Choroid plexus epithelial cell (primary cell): ENCODE measurements around the gene SMC6.

Experiments used
- DNase-seq: peaks from one replicate; pipeline ENCODE4 v3.0.0-alpha.2; 2010; ENCODE audit warnings: low read depth
- H3K4me3 ChIP-seq: 2 replicates; pipeline ENCODE4 v1.5.1; 2011; ENCODE audit warnings: low read depth, mild to moderate bottlenecking, control low read depth, low read length, moderate library complexity
- TF ChIP-seq, protein P1 (sequence below): conservative IDR thresholded peaks from 2 replicates; pipeline ENCODE4 v1.5.1; 2011; ENCODE audit warnings: low read depth, mild to moderate bottlenecking, control low read depth, inconsistent platforms, low read length, moderate library complexity

Gene SMC6

DNA sequence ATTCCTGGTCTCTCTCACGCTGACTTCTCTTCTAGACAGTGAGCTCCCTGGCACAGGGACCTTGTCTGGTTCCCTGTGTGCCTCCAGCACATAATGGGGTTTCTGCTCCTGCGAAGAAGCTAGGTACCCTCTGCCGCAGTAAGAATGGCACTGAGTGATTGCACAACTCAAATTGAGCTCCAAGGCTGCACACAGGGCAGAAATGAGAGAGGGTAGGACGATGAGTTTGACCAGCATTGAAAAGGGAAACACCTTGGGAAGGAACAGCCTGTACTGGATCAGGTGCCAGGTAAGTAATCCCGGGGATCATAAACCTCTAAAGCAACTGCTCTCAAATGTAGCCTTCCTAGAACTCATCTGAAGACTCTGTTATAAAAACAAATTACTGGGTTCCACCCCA, 41.7 kb upstream of the SMC6 start:
- TF ChIP-seq, protein P1, sequence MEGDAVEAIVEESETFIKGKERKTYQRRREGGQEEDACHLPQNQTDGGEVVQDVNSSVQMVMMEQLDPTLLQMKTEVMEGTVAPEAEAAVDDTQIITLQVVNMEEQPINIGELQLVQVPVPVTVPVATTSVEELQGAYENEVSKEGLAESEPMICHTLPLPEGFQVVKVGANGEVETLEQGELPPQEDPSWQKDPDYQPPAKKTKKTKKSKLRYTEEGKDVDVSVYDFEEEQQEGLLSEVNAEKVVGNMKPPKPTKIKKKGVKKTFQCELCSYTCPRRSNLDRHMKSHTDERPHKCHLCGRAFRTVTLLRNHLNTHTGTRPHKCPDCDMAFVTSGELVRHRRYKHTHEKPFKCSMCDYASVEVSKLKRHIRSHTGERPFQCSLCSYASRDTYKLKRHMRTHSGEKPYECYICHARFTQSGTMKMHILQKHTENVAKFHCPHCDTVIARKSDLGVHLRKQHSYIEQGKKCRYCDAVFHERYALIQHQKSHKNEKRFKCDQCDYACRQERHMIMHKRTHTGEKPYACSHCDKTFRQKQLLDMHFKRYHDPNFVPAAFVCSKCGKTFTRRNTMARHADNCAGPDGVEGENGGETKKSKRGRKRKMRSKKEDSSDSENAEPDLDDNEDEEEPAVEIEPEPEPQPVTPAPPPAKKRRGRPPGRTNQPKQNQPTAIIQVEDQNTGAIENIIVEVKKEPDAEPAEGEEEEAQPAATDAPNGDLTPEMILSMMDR = no peak

DNA sequence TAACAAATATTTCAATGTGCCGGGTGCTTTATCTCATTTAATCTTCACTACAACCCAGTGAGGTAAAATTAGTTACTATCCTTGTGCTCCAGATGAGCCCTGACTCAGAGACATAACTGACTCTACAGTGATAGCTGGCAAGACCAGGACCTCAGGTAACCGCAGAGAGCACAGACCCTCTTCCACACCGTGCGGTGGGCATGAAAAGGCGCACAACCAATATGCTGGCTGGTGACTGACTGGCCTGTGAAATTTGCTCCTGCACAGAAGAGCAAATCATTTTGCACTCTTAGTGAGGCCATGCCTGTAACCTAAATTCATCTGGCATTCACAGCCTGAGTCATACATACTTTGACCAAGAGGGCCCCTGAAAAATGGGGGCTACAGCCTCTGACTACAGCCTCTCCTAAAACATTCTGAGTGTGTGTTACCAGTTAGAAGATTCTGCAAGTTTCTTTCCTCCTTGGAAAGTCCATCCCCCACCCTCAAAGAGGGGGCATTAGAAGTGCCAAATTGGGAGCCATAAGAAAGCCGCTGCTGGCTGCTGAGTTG, 40.3 kb upstream of the SMC6 start:
- TF ChIP-seq, protein P1 = no peak
- no peak overlapping the region for H3K4me3 ChIP-seq
- peak; percentile 23 for DNase-seq

More for the DNA sequence above, 41.7 kb upstream of the SMC6 start:
- H3K4me3 ChIP-seq = no peak overlapping the region
- no peak for DNase-seq

DNA sequence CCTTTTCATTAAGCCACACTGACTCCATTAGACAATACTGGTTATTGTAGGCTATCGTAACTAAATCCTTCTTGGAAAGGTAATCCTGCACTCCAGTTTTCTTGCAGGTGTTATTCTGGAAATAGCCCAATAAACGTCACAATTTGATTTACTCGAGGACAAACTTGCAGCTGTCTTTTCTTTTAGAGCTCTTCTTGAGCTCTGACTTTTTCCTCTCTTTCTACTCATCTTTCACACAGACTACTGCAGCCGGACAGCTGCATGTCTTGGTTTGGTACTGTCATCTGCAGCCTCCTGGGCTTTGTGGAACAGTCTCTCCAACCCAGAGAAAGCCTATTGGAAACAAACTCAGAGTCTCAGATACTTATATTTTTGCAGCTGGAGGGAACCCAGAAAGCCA, 39.7 kb upstream of the SMC6 start:
- TF ChIP-seq, protein P1 = no peak
- no peak overlapping the region for H3K4me3 ChIP-seq
- no peak for DNase-seq

DNA sequence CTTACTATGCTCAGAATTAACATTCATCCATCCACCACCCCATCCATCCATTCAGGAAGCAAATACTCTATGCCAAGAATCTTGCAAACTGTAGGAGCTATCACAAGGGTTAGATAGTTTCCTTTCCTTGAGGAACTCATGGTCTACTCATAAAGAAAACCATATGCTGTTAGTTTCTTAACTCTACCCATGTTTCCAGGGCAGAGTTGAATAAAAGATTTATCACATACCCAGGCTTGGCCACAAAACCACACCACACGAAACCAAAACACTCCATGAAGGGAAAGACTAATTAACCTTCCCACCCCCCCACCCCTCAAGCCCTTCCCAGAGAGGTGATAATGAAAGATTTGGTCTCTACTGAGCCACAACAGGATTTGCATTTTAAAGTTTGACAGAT, 38.9 kb upstream of the SMC6 start:
- TF ChIP-seq, protein P1 = no peak
- DNase-seq = no peak
- H3K4me3 ChIP-seq = no peak overlapping the region

DNA sequence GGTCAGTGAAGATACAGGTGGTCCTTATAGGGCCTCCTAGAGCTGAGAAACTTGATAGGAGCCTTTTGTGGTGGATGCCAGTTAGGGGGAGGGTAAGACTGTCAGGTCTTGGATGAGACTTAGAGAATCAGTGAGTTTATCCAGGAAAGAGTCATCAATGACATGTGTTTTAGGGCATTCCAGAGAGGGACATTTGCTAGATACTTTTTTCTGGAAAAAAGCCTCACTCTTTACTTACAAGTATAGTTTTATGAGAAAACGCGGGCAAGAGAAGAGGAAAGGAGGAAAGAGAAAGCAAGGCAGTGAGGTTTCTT, 38.2 kb upstream of the SMC6 start:
- no peak for DNase-seq
- H3K4me3 ChIP-seq = no peak overlapping the region
- TF ChIP-seq, protein P1 = no peak

DNA sequence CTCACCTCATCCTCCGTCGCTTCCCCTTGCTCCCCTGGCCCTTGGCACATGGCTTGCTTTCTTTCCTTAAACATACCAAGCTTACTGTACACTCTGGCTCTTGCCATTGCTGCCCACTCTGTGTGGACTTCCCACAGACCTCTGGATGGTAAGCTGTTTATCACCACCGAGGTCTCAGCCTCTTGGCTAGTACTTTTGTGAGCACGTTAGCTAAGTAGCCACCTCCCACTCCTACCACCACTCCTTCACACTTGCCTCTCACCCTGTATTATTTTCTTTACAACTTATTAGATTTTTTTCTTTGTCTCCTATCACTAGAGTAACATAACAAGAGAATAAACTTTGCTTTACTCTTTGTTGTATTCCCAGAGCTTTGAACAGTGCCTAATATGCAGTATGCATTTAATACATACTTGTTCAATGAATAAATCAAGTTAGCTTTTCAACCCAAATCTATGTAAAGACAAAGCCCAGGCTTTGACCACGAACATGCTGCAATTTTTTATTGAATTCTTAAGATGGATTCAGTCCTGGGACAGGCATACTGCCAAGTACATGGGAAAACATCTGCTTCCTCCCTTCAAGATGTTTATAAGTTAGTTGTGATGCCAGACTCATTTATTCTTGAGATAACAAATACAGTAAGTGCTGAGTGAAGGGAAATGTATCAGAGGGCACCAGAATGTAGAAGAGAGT, 37.7 kb upstream of the SMC6 start:
- DNase-seq = peak; percentile 82
- H3K4me3 ChIP-seq = no peak overlapping the region
- TF ChIP-seq, protein P1 = no peak

DNA sequence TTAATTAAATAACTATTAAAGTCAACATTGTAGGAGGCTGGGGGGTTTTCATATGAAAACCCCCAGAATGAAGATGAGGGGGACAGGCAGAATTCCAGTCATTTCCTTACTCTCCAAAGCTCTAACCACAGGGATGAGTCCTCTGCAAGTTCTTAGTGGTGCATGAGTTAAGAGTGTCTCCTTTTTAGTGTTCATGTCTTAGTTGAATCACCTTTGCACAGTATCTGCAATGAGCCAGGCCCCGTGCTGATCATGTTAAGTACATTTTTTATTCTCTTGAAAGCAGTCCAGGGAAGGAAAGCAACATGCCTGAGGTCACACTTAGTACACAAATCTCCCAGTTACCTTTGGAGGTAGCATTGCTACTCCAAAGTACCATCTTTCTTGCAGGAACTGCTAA, 36.9 kb upstream of the SMC6 start:
- DNase-seq = no peak
- TF ChIP-seq, protein P1 = no peak

More for the DNA sequence above, 36.9 kb upstream of the SMC6 start:
- no peak overlapping the region for H3K4me3 ChIP-seq
